TTC549 (cell line): Measurements from ENCODE around the gene CCDC106.
A peak's percentile ranks its signal among the peaks of the same experiment; 100 is the strongest.

Experiments
- FAIRE-seq: peaks from 2 replicates; lab custom pipeline; 2012; peaks lifted over from hg19 to GRCh38; lab: Jason Lieb, UNC

Gene CCDC106

GRCh38 chr19:55614711-55615542 is 33.1 kb upstream of the CCDC106 start:
- no peak for FAIRE-seq

GRCh38 chr19:55615543-55616394 is 32.2 kb upstream of the CCDC106 start:
- FAIRE-seq, result no peak

- no peak for FAIRE-seq
Observed at GRCh38 chr19:55616395-55616875, 31.6 kb upstream of the CCDC106 start.

DNA sequence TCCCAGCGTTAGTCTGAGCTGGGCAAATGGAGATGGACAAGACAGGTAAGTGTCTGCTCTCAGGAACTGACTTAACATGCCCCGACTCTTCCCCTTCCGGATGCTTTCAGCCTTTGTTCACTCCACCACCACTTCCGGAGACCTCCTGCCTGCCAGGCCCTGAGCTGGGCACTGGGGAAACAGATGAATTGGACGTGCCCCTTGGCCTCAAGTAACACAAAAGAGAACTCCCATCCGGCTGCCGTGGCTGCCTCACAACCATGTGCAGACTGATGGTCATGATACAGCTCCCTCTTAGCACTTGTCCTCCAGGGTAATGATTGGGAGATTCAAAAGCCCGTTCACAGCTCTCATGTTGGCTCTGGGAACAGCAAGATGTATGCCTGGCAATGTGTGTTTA is 30.6 kb upstream of the CCDC106 start:
- FAIRE-seq, result no peak

DNA sequence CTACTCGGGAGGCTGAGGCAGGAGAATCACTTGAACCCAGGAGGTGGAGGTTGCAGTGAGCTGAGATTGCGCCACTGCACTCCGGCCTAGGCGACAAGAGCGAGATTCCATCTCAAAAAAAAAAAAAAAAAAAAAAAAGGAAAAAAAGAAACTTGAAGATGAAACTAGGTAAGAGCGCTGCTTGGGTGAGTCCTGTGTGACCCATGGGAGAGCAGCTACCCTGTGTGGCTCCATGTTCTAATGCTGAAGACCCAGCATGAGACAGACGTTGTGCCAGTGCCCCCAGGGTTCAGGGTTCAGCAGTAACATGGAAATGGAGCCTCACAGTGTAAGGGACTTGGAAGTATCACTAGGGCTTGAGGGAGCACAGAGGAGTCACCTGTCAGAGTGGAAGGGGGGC is 29.6 kb upstream of the CCDC106 start:
- no peak for FAIRE-seq

GRCh38 chr19:55619286-55619685 is 28.7 kb upstream of the CCDC106 start:
- no peak for FAIRE-seq

GRCh38 chr19:55620410-55621204 is 27.4 kb upstream of the CCDC106 start:
- no peak for FAIRE-seq

- FAIRE-seq, result no peak
Observed at GRCh38 chr19:55621205-55621672, 26.8 kb upstream of the CCDC106 start.

GRCh38 chr19:55621673-55622231 is 26.3 kb upstream of the CCDC106 start:
- FAIRE-seq, result no peak

GRCh38 chr19:55622242-55622969 is 25.6 kb upstream of the CCDC106 start:
- FAIRE-seq, result no peak

- no peak for FAIRE-seq
Observed at GRCh38 chr19:55623130-55623529, 24.9 kb upstream of the CCDC106 start.

GRCh38 chr19:55623561-55623960 is 24.5 kb upstream of the CCDC106 start:
- no peak for FAIRE-seq

DNA sequence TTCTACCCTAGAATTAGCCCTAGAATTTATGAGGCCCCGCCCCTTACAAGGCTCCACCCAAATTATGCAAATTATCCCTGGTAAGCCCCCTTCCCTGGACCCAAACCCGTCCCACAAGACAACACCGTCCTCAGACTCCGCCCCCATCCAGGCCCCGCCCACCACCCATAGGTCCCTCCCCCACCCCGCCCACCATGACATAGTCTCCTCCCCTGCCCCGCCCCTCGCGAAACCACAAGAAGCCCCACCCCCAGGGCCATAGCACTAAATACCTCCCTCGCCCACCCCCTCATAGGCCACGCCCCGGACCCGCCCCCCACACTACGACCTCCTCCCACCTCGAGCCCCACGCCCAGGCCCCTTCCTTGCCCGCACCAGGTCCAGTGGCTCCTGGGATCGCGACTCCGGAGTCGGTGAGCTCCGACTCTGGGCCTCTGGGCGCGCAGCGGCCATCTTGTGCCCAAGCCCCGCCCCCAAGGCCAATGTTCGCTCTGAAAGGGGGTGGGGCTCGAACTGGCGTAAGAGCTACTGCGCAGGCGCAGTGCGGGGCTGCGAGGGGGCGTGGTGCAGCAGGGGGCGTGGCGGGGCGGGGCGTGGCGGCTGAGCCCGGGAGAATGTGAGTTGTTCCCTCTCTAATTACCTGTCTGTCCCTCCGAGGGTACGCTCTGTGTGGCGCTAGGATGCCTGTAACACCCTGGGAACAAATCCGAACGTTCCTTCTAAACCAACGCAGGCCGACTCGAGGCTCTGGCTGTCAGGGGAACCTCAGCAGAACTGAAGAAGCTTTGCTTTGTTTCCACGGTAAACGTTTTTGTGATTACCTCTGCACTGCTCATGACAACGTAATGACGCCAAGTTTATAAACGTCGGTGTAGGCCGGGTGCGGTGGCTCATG is 23.7 kb upstream of the CCDC106 start, which contains the start of gene ZNF784:
Gene ZNF784 (minus strand): TSS at position 458 of the 895 bp plus-strand sequence. CDS start 5 bp downstream, at position 453.
- FAIRE-seq, result no peak

- FAIRE-seq, result no peak
Observed at GRCh38 chr19:55625004-55625326, 23.0 kb upstream of the CCDC106 start.

GRCh38 chr19:55626350-55626749 is 21.7 kb upstream of the CCDC106 start:
- no peak for FAIRE-seq

DNA sequence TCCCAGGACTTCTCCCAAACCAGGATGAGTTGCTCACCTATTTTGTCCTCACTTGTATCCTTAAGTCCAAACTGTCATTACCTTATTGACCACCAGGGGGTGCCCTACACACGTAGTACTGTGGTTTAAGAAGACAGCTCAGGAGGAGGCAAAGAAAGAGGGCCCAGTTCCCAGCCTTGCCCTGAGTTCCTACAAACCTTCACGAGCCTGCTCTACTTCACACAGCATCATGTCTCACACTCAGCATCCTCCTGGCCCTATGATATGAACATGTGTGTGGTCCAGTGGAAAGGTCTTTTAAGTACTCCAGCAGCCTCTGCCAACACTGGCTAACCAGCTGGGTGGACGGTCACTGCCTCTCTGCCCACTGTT is 15.6 kb upstream of the CCDC106 start:
- peak; percentile 41 for FAIRE-seq

GRCh38 chr19:55633861-55634260 is 14.2 kb upstream of the CCDC106 start:
- no peak for FAIRE-seq

DNA sequence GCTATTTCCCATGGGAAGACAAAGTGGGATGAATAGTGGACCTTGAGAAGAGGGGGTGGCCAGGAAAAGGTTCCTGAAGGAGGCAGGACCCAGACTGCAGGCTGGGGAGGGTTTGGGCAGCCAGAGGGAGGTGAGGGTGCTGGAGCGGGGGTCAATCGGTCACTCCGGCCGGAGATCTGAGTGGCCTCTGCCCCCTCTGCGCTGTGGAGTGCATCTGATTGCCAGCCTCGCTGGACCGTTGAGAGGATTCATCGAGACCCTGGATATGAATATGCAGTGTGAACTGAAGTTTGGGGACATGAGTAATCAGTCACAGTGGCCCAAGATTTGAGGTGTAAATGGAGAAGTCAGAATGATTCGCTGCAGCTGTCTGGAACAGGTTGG is 12.7 kb upstream of the CCDC106 start:
- FAIRE-seq, result no peak

GRCh38 chr19:55635856-55636440 is 12.1 kb upstream of the CCDC106 start:
- FAIRE-seq, result no peak

- no peak for FAIRE-seq
Observed at GRCh38 chr19:55636723-55637122, 11.3 kb upstream of the CCDC106 start.
